Measurements from ENCODE around the gene ACIN1. TPM values are rescaled to one million over a fixed set of nuclear protein-coding genes. Genes with fewer than 3 reads are reported as not detected.

Gene ACIN1
- total and polyA plus RNA-seq, 2 of the 13 experiments (the other 11 are each of a cell fraction or from before 2014, with no cell fraction given): 165 to 183 TPM

DNA sequence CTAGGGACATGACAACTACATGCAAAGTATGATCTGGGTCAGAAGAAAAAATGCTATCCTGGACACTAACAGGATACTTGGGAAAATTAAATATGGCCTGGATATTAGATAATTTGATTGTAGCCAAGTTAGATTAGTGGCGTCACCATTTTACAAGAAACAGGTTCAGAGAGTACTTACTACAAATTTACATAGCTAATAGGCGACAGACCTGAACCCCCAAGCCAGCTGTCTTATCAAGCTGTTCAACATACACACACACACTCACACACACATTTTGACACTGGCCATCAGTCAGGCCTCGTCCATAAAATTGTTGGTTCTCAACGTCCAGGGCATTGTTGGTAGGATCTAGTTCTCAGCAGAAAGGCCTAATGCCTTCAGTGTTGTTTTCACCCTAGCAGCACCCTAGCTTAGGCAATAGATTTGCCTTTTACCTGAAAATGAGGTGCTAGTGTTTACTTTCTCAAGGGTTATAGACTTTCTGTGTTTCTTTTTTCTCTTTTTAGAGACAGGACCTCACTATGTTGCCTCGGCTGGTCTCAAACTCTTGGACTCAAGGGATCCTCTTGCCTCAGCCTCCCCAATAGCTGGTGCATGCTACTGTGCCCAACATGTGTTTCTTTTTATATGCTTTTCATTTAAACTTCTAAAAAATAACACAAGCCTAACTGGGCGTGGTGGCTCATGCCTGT lies 81.7 kb downstream of the ACIN1 start:
- H3K4me1 ChIP-seq (ENCODE audit: insufficient read depth, low read length): peaks cover 39% of the 10 kb centered on the region
- H3K9me3 ChIP-seq (ENCODE audit: low read length): no peaks in the 10 kb centered on the region
- no peaks in the 10 kb centered on the region for H4K20me1 ChIP-seq (ENCODE audit: insufficient read depth, low read length)
- intact Hi-C loops (cut with micrococcal nuclease; ENCODE audit: unreplicated experiment) (no loop called here), in situ Hi-C loops (cut with HindIII; ENCODE audit: extremely low pct_ligation_motif_present, low pct_unique_long_range_greater_than_20kb) (no loop called here)
- ChIA-PET POLR2A (interaction anchor here (1.0 to 3.7 kb wide), 9 partner anchors 9 to 84 kb away, joined by 3 to 17 read pairs (median 5); partner anchors contain the start of genes ACIN1, C14orf119, CDH24 and PRMT5), CTCF (ENCODE audit: low intra/inter-chr PET ratio, low total read pairs) (no interaction called here)
- DNase-seq (ENCODE audit: low spot score) (no peak), FAIRE-seq (no peak), ATAC-seq (peak; percentile 20)
- BruUV-seq (replicated peaks): no TSS peak
- H3K9ac ChIP-seq (ENCODE audit: insufficient read depth, low read depth, low read length): no peak overlapping the region
- peak overlapping the region; percentile 44 for H3K4me2 ChIP-seq (ENCODE audit: low read depth, low read length)
- H3K27me3 ChIP-seq (ENCODE audit: control insufficient read depth in 1 of 2, insufficient read depth in 2 of 2, low read length in 2 of 2): no peaks in the 10 kb centered on the region; a peak in 1 of 5 replicates
- no peaks in the 10 kb centered on the region for H3K79me2 ChIP-seq (ENCODE audit: insufficient read depth, low read length)
- peak overlapping the region; percentile 96 for H2AFZ ChIP-seq (ENCODE audit: low read length)
- no peak overlapping the region for H3K27ac ChIP-seq (ENCODE audit: extremely low read length, insufficient read depth, low read length)
- no peak overlapping the region for H3K4me3 ChIP-seq (replicated peaks in 1 of 3; ENCODE audit: insufficient read depth in 1 of 3, low read depth in 2 of 3, low read length in 3 of 3)
- no peaks in the 10 kb centered on the region for H3K36me3 ChIP-seq (replicated peaks in 1 of 2; ENCODE audit: control insufficient read depth in 1 of 2, insufficient read depth in 2 of 2, low read length in 2 of 2)
- WGBS (ENCODE audit: low lambda C conversion rate): 16% methylated on average over 6 of the region's 6 CpGs
- TF ChIP-seq, protein P1, sequence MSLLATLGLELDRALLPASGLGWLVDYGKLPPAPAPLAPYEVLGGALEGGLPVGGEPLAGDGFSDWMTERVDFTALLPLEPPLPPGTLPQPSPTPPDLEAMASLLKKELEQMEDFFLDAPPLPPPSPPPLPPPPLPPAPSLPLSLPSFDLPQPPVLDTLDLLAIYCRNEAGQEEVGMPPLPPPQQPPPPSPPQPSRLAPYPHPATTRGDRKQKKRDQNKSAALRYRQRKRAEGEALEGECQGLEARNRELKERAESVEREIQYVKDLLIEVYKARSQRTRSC (CRISPR knock-in tag; IDR thresholded peaks at IDR 0.05; ENCODE audit: low read depth): 0 out of 2 replicates have a peak, but pooled peaks have one; percentile 40
- TF ChIP-seq KMT2B (CRISPR knock-in tag; IDR thresholded peaks at IDR 0.05) (no peak), RXRB (CRISPR knock-in tag; IDR thresholded peaks at IDR 0.05; ENCODE audit: borderline replicate concordance) (no peak), GATAD1 (CRISPR knock-in tag; IDR thresholded peaks at IDR 0.05) (no peak), HHEX (CRISPR knock-in tag; IDR thresholded peaks at IDR 0.05) (no peak), PRPF4 (IDR thresholded peaks at IDR 0.05; ENCODE audit: low read depth, low read length, poor library complexity, severe bottlenecking) (no peak), ZNF792 (CRISPR knock-in tag; IDR thresholded peaks at IDR 0.05) (0 out of 2 replicates have a peak, but pooled peaks have one; percentile 36), PHF21A (CRISPR knock-in tag; IDR thresholded peaks at IDR 0.05) (no peak; the same call in 1 of the 2 replicates), ZNF670 (CRISPR knock-in tag; IDR thresholded peaks at IDR 0.05; ENCODE audit: borderline replicate concordance) (no peak), ZNF761 (CRISPR knock-in tag; conservative IDR thresholded peaks at IDR 0.05) (no peak)
- TF ChIP-seq, protein P2, sequence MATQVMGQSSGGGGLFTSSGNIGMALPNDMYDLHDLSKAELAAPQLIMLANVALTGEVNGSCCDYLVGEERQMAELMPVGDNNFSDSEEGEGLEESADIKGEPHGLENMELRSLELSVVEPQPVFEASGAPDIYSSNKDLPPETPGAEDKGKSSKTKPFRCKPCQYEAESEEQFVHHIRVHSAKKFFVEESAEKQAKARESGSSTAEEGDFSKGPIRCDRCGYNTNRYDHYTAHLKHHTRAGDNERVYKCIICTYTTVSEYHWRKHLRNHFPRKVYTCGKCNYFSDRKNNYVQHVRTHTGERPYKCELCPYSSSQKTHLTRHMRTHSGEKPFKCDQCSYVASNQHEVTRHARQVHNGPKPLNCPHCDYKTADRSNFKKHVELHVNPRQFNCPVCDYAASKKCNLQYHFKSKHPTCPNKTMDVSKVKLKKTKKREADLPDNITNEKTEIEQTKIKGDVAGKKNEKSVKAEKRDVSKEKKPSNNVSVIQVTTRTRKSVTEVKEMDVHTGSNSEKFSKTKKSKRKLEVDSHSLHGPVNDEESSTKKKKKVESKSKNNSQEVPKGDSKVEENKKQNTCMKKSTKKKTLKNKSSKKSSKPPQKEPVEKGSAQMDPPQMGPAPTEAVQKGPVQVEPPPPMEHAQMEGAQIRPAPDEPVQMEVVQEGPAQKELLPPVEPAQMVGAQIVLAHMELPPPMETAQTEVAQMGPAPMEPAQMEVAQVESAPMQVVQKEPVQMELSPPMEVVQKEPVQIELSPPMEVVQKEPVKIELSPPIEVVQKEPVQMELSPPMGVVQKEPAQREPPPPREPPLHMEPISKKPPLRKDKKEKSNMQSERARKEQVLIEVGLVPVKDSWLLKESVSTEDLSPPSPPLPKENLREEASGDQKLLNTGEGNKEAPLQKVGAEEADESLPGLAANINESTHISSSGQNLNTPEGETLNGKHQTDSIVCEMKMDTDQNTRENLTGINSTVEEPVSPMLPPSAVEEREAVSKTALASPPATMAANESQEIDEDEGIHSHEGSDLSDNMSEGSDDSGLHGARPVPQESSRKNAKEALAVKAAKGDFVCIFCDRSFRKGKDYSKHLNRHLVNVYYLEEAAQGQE (IDR thresholded peaks at IDR 0.05; ENCODE audit: borderline replicate concordance in 1 of 2, low read depth in 1 of 2, low read length in 2 of 2): no peak
- TF ChIP-seq, protein P3, sequence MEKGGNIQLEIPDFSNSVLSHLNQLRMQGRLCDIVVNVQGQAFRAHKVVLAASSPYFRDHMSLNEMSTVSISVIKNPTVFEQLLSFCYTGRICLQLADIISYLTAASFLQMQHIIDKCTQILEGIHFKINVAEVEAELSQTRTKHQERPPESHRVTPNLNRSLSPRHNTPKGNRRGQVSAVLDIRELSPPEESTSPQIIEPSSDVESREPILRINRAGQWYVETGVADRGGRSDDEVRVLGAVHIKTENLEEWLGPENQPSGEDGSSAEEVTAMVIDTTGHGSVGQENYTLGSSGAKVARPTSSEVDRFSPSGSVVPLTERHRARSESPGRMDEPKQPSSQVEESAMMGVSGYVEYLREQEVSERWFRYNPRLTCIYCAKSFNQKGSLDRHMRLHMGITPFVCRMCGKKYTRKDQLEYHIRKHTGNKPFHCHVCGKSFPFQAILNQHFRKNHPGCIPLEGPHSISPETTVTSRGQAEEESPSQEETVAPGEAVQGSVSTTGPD (CRISPR knock-in tag; IDR thresholded peaks at IDR 0.05): no peak
- TF ChIP-seq, protein P4, sequence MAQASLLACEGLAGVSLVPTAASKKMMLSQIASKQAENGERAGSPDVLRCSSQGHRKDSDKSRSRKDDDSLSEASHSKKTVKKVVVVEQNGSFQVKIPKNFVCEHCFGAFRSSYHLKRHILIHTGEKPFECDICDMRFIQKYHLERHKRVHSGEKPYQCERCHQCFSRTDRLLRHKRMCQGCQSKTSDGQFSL (CRISPR knock-in tag; IDR thresholded peaks at IDR 0.05): no peak
- TF ChIP-seq, protein P5, sequence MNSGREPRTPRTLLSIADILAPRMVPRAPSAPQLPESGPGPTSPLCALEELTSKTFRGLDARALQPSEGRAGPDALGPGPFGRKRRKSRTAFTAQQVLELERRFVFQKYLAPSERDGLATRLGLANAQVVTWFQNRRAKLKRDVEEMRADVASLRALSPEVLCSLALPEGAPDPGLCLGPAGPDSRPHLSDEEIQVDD (CRISPR knock-in tag; IDR thresholded peaks at IDR 0.05; ENCODE audit: borderline replicate concordance): no peak
- TF ChIP-seq, protein P6, sequence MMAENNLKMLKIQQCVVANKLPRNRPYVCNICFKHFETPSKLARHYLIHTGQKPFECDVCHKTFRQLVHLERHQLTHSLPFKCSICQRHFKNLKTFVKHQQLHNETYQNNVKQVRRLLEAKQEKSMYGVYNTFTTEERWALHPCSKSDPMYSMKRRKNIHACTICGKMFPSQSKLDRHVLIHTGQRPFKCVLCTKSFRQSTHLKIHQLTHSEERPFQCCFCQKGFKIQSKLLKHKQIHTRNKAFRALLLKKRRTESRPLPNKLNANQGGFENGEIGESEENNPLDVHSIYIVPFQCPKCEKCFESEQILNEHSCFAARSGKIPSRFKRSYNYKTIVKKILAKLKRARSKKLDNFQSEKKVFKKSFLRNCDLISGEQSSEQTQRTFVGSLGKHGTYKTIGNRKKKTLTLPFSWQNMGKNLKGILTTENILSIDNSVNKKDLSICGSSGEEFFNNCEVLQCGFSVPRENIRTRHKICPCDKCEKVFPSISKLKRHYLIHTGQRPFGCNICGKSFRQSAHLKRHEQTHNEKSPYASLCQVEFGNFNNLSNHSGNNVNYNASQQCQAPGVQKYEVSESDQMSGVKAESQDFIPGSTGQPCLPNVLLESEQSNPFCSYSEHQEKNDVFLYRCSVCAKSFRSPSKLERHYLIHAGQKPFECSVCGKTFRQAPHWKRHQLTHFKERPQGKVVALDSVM (CRISPR knock-in tag; IDR thresholded peaks at IDR 0.05): peak; percentile 64; the same call in 1 of the 2 replicates

Data from HepG2 (cell line).